ENCODE results near the gene DGKH.

GRCh38 chr13:42229287-42229686, 180.8 kb downstream of the DGKH start:
- TF ChIP-seq CTCF (IDR thresholded peaks at IDR 0.05; ENCODE audit: poor library complexity) (no peak), EZH2phosphoT487 (IDR thresholded peaks at IDR 0.05; ENCODE audit: low read depth, severe bottlenecking, unreplicated experiment) (no peak), EZH2 (IDR thresholded peaks at IDR 0.05; ENCODE audit: borderline replicate concordance) (no peak)
